Psoas muscle (tissue), 8 donors: ENCODE data around the gene NFKBIE. TPM values are rescaled to one million over a fixed set of nuclear protein-coding genes. Genes with fewer than 3 reads are reported as not detected.
A peak's percentile ranks its signal among the peaks of the same experiment; 100 is the strongest.

Source experiments
- ATAC-seq, 4 donors: fragments of 200-7000 bp; cut with Tn5 transposase; one replicate each; pipeline ENCODE4 v1.9.1; 2020; ENCODE audit warnings: moderate library complexity in 3 of 4, mild to moderate bottlenecking in 2 of 4
- DNase-seq, 2 donors: peaks; one replicate each; pipeline ENCODE4 v3.0.0-alpha.2; 2020
- H3K27ac ChIP-seq: fragments of 200-600 bp; one replicate; pipeline ENCODE4 v1.8.0; 2022
- H3K27me3 ChIP-seq, 3 donors: fragments of 200-600 bp in 1 of 3; one replicate each; pipeline versions ENCODE4 v1.6.1 to v1.8.0; 2013 to 2022; ENCODE audit warnings: low read length in 2 of 3, mild to moderate bottlenecking in 2 of 3, moderate library complexity in 1 of 3; ENCODE audit not compliant: insufficient read depth in 3 of 3
- H3K36me3 ChIP-seq, 2 donors: fragments of 200-600 bp in 1 of 2; one replicate each; pipeline versions ENCODE4 v1.6.1 to v1.8.0; 2013 to 2022; ENCODE audit warnings: low read depth in 1 of 2, mild to moderate bottlenecking in 1 of 2, moderate library complexity in 1 of 2; ENCODE audit not compliant: insufficient read depth in 1 of 2
- H3K4me1 ChIP-seq: fragments of 200-600 bp; one replicate; pipeline ENCODE4 v1.8.0; 2022
- H3K4me3 ChIP-seq: fragments of 200-600 bp; one replicate; pipeline ENCODE4 v1.8.0; 2022; ENCODE audit warnings: mild to moderate bottlenecking
- H3K9me3 ChIP-seq: fragments of 200-600 bp; one replicate; pipeline ENCODE4 v1.8.0; 2022
- WGBS, 3 donors: extraction: QIAGEN DNeasy Blood & Tissue Kit; methylation state at CpG; one replicate each; pipeline versions ENCODE4 v1.1.6 to v1.1.7; 2013; 5-methylcytosine and 5-hydroxymethylcytosine counted together
- intact Hi-C, 2 donors: fragments of 100-400 bp; cut with DNase I; formaldehyde crosslinking; loops; one replicate each; pipeline versions ENCODE4 v1.11.0 to v1.14.2; 2022
- polyA plus RNA-seq, 3 donors: library from polyadenylated mRNA; stranded (reverse); fragments of 200-250 nt; gene quantifications; one replicate each; pipeline ENCODE4 v1.2.3, GENCODE V29; 2013
- total RNA-seq, 4 donors: library from RNA; stranded (reverse); fragmentation: NEBNext Ultra II Directional in 2 of 4; extraction: Animal tissue kit (Norgen Biotek cat#: 25700) in 2 of 4; gene quantifications; one replicate each; pipeline versions ENCODE4 v1.2.1 to v1.2.4, GENCODE V29; 2021 to 2023
- TF ChIP-seq, protein P1 (sequence below): fragments of 200-600 bp; IDR thresholded peaks from one replicate; pipeline ENCODE4 v1.8.0; 2022; ENCODE audit warnings: antibody characterized with exemption
- donor health status: healthy with polysubstance abuse.
- donor health status: DM: no; HTN: no; CAD: no; lungs with moderate emphysema.
- donor health status: Bipolar disorder and iron deficiency.
- donor health status: healthy.
- donor health status: DM: yes; HTN: yes; CAD: no.
- donor health status: DM: no; HTN: no; CAD: no.
- donor health status: DM: no; HTN: no; CAD: no.
- donor health status: DM: yes; HTN: yes; CAD: no.

The NFKBIE gene
- total and polyA plus RNA-seq, 7 donors: 2.1 to 5.2 (median 3.3) TPM

GRCh38 chr6:44237813-44238433, 27.4 kb downstream of the NFKBIE start:
- Histone ChIP-seq H3K4me1 (peaks cover 36% of the 10 kb centered on the region), H3K27ac (peak overlapping the region; percentile 96), H3K4me3 (peak overlapping the region; percentile 69), H3K9me3 (no peaks in the 10 kb centered on the region), H3K36me3 (peaks cover 0 to 5% of the 10 kb centered on the region in 2 donors), H3K27me3 (no peaks in the 10 kb centered on the region)
- DNase-seq (peak; percentile 88 to 92), ATAC-seq (peak; percentile 78 to 85 (median 83))
- TF ChIP-seq, protein P1, sequence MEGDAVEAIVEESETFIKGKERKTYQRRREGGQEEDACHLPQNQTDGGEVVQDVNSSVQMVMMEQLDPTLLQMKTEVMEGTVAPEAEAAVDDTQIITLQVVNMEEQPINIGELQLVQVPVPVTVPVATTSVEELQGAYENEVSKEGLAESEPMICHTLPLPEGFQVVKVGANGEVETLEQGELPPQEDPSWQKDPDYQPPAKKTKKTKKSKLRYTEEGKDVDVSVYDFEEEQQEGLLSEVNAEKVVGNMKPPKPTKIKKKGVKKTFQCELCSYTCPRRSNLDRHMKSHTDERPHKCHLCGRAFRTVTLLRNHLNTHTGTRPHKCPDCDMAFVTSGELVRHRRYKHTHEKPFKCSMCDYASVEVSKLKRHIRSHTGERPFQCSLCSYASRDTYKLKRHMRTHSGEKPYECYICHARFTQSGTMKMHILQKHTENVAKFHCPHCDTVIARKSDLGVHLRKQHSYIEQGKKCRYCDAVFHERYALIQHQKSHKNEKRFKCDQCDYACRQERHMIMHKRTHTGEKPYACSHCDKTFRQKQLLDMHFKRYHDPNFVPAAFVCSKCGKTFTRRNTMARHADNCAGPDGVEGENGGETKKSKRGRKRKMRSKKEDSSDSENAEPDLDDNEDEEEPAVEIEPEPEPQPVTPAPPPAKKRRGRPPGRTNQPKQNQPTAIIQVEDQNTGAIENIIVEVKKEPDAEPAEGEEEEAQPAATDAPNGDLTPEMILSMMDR: peak; percentile 97
- intact Hi-C loops: no loop called here
- 1 to 4% (median 2%) methylated on average over 35 to 42 of the region's 42 CpGs for WGBS, 3 donors

- no peaks in the 10 kb centered on the region for H3K9me3 ChIP-seq
- H3K36me3 ChIP-seq: peaks cover 2 to 12% of the 10 kb centered on the region in 2 donors
- H3K4me3 ChIP-seq: peak overlapping the region; percentile 69
- H3K27ac ChIP-seq: peak overlapping the region; percentile 96
- DNase-seq: peak; percentile 91 to 96
- 19 to 24% (median 21%) methylated on average over 22 of the region's 22 CpGs for WGBS, 3 donors
- intact Hi-C loops: no loop called here
- peak; percentile 87 to 92 (median 88) for ATAC-seq
- no peaks in the 10 kb centered on the region for H3K27me3 ChIP-seq
- TF ChIP-seq, protein P1: no peak
- peaks cover 41% of the 10 kb centered on the region for H3K4me1 ChIP-seq
Measured at GRCh38 chr6:44237021-44237812, 28.1 kb downstream of the NFKBIE start.

- peaks cover 2 to 24% of the 10 kb centered on the region in 2 donors for H3K36me3 ChIP-seq
- no peaks in the 10 kb centered on the region for H3K9me3 ChIP-seq
- intact Hi-C loops: loop anchor here in 1 of 2 donors (2.0 kb wide), 1 partner anchor 63 kb away; no protein-coding TSS in a partner anchor
- TF ChIP-seq, protein P1: no peak
- H3K27ac ChIP-seq: peak overlapping the region; percentile 96
- no peak for ATAC-seq
- H3K4me3 ChIP-seq: no peak overlapping the region
- no peak for DNase-seq
- H3K4me1 ChIP-seq: peaks cover 41% of the 10 kb centered on the region
- 84 to 93% (median 87%) methylated on average over 6 of the region's 6 CpGs for WGBS, 3 donors
- no peaks in the 10 kb centered on the region for H3K27me3 ChIP-seq
Measured at GRCh38 chr6:44235891-44236516, 29.3 kb downstream of the NFKBIE start.

- Histone ChIP-seq H3K36me3 (peaks cover 2 to 32% of the 10 kb centered on the region in 2 donors), H3K4me3 (no peak overlapping the region), H3K27me3 (no peaks in the 10 kb centered on the region), H3K27ac (peak overlapping the region; percentile 96), H3K4me1 (peaks cover 42% of the 10 kb centered on the region), H3K9me3 (no peaks in the 10 kb centered on the region)
- DNase-seq: no peak
- TF ChIP-seq, protein P1: no peak
- intact Hi-C loops: loop anchor here in 1 of 2 donors (2.0 kb wide), 1 partner anchor 62 kb away; no protein-coding TSS in a partner anchor
- 55 to 81% (median 59%) methylated on average over 6 of the region's 6 CpGs for WGBS, 3 donors
- ATAC-seq: no peak
Measured at GRCh38 chr6:44235269-44235668, 30.1 kb downstream of the NFKBIE start.
